BE2C (cell line): ENCODE results near the gene C3orf52.

Source experiments
- DNase-seq: peaks from one replicate; pipeline ENCODE4 v3.0.0-alpha.2; 2020
- H3K27me3 ChIP-seq: fragments of 250-450 bp; sonication (Bioruptor Pico); 2 replicates; pipeline ENCODE4 v1.5.1; 2020; ENCODE audit warnings: mild to moderate bottlenecking
- H3K36me3 ChIP-seq: fragments of 250-450 bp; sonication (Bioruptor Pico); 2 replicates; pipeline ENCODE4 v1.5.1; 2020; ENCODE audit warnings: mild to moderate bottlenecking
- H3K4me1 ChIP-seq: fragments of 250-450 bp; sonication (Bioruptor Pico); 2 replicates; pipeline ENCODE4 v1.5.1; 2020
- H3K4me3 ChIP-seq: 2 replicates; pipeline ENCODE4 v1.5.1; 2011; ENCODE audit warnings: low read depth, low read length
- H3K9me3 ChIP-seq: fragments of 250-450 bp; sonication (Bioruptor Pico); 2 replicates; pipeline ENCODE4 v1.5.1; 2020
- CTCF ChIP-seq: IDR thresholded peaks from 2 replicates; pipeline ENCODE4 v1.5.1; 2012; ENCODE audit warnings: mild to moderate bottlenecking, low read depth, low read length

C3orf52 gene

GRCh38 chr3:112084980-112085705, 1.0 kb upstream of the C3orf52 start:
- no peak for TF ChIP-seq CTCF

GRCh38 chr3:112085735-112086075, 484 bp upstream of the C3orf52 start:
- H3K4me3 ChIP-seq, result peak overlapping the region; percentile 51
- no peaks in the 10 kb centered on the region for H3K27me3 ChIP-seq
- TF ChIP-seq CTCF, result no peak
- H3K36me3 ChIP-seq, result no peaks in the 10 kb centered on the region
- no peaks in the 10 kb centered on the region for H3K9me3 ChIP-seq
- no peaks in the 10 kb centered on the region for H3K4me1 ChIP-seq
- no peak for DNase-seq

More at GRCh38 chr3:112084980-112085705, 1.0 kb upstream of the C3orf52 start:
- Histone ChIP-seq H3K9me3 (no peaks in the 10 kb centered on the region), H3K27me3 (no peaks in the 10 kb centered on the region), H3K36me3 (no peaks in the 10 kb centered on the region), H3K4me3 (no peak overlapping the region), H3K4me1 (no peaks in the 10 kb centered on the region)
- no peak for DNase-seq

GRCh38 chr3:112086875-112087524, 811 bp downstream of the C3orf52 start:
- H3K4me1 ChIP-seq, result no peaks in the 10 kb centered on the region
- no peaks in the 10 kb centered on the region for H3K36me3 ChIP-seq
- H3K9me3 ChIP-seq, result no peaks in the 10 kb centered on the region
- TF ChIP-seq CTCF, result no peak
- no peak overlapping the region; the same call in 1 of the 2 replicates for H3K4me3 ChIP-seq
- no peak for DNase-seq
- H3K27me3 ChIP-seq, result no peaks in the 10 kb centered on the region

GRCh38 chr3:112087746-112088145, 1.6 kb downstream of the C3orf52 start:
- no peak for TF ChIP-seq CTCF
- no peak overlapping the region for H3K4me3 ChIP-seq
- no peaks in the 10 kb centered on the region for H3K9me3 ChIP-seq
- H3K4me1 ChIP-seq, result no peaks in the 10 kb centered on the region
- no peaks in the 10 kb centered on the region for H3K36me3 ChIP-seq
- H3K27me3 ChIP-seq, result no peaks in the 10 kb centered on the region
- no peak for DNase-seq

- Histone ChIP-seq H3K4me1 (no peaks in the 10 kb centered on the region), H3K27me3 (no peaks in the 10 kb centered on the region), H3K9me3 (no peaks in the 10 kb centered on the region), H3K36me3 (no peaks in the 10 kb centered on the region), H3K4me3 (no peak overlapping the region)
- TF ChIP-seq CTCF, result no peak
- no peak for DNase-seq
Observed at GRCh38 chr3:112088944-112089343, 2.8 kb downstream of the C3orf52 start.
